GM03348 (cell line): ENCODE data around the gene TUBA3E.
"Not testable (repeated sequence)": the region's sequence is repeated elsewhere in the genome, so short reads cannot be mapped to it uniquely, and the experiment has no call there.

ENCODE experiments used
- DNase-seq: peaks from one replicate; pipeline ENCODE4 v3.0.0; 2012; ENCODE audit warnings: low spot score

TUBA3E gene

DNA sequence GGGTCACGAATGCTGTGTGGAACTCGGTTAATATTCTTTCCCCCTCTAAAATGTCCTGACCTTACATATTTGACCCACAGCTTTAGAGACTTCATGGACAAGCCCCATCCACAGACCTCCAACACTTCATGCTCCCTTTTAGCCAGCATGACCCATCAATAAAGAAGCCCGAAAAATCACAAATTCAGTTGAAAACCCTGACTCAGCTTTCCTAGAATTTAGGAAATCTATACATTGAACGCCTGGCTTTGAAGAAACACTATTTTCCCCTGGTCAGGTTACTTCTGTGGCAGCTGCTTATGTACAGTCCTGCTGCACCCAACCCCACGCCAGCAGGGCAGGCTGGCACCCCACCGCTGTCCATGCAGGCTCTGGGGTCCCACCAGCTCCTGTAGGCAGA lies 6.9 kb downstream of the TUBA3E start:
- DNase-seq, result not testable (repeated sequence)

DNA sequence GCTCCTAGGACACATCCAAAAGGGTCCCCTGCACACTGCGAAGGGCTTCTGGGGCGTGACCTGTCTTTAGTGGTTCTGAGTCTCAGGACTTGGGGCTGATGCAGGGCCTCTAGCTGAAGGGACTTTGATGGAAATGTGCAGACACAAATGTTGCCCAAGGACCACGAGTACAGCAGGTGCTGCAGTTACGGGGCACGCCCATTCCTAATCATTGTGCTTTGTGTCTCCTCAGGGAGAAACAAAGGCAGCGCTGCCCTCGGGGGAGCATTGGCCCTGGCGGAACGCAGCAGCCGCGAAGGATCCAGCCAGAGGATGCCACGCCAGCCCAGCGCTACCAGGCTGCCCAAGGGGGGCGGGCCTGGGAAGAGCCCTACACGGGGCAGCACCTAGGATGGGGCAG lies 8.0 kb downstream of the TUBA3E start:
- no peak for DNase-seq

DNA sequence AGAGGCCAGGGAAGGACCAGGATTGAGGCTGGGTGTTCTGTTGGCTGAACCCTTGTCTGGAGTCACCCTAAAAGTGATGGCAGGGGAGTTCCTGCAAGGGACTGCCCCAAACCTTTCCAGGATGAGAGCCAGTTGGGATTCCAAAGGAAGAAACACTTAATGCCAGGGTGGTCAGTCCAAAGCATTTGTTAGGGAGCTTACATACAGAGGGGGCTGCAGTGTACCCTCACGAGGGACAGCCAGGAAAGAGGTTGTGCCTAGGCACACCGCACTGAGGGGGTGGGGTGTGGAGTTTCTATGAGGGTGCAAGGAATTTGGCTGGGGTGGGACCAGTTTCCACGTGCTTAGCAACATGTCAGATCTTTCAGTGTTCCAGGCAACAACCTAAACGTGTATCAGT lies 9.3 kb downstream of the TUBA3E start:
- DNase-seq, result not testable (repeated sequence)

DNA sequence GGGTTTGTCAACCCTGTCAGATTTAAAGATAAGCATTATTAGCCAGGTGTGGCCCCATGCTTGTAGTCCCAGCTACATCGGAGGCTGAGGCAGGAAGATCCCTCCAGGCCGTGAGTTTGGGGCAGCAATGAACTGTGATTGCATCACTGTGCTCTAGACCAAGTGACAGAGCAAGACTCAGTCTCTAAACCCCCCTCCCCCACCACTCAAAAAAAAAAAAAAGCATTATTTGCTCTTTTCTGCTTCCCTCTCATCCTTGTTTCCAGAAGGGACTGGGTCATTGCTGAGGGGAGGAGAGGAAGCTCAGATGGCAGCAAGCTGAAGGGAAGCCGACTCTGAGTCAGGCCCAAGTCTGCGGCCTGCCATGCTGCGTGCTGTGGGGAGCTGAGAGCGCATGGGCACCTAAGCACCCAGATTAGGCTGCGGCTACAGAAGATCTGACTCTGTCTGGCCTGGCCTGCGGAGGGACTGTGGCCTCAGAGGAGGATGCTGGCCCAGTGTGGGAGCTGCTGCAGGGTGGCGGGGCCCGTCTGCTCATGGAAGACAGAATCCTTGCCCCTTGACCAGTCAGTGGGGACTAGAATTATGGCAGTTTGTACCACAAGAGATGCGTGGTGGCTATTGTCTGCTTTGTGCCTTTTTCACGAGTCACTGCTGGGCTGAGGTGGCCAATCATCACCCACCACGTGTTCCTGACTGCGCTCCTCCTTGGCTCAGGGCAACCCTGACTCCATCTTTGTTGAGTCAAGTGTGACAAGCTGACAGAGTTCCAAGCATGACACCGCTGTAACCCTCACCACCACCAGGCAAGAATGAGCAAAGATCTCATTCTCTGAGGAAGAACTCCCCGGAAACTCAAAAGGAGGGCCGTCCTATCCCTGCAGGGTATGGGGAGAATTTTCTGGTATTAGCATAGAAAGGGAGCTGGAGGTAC lies 10.1 kb downstream of the TUBA3E start:
- DNase-seq, result not testable (repeated sequence)

DNA sequence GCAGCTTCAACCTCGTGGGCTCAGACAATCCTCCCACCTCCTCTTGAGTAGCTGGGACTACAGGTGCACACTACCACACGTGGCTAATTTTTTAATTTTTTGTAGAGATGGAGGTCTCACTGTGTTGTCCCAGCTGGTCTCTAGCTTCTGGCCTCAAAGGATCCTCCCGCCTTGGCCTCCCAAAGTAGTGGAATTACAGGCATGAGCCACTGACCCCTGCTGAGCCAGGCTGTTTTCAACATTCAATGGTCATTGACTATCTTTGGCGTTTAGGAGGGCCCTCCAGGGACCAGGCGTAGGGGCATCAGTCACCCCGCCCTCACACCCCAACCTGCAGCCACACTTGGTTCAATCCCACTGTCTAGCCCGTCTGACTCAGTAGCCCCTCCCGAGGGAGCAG lies 11.0 kb downstream of the TUBA3E start:
- no peak for DNase-seq

DNA sequence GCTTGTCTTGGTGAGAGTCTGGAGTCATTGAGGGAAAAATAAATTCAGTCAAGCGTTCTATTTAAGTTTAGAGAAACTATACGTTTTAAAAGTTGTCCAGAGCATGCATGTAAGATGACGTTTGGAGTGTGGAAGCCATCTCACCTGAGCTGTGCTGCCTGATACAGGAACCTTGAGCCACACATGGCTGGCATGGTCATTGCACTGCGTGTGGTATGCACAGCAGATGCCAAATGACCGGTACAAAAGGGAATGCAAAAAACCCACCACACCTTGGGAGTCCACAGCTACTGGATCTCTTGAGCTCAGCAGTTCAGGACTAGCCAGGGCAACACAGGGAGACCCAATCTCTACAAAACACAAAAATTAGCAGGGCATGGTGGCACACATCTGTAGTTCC lies 11.8 kb downstream of the TUBA3E start:
- DNase-seq, result no peak

DNA sequence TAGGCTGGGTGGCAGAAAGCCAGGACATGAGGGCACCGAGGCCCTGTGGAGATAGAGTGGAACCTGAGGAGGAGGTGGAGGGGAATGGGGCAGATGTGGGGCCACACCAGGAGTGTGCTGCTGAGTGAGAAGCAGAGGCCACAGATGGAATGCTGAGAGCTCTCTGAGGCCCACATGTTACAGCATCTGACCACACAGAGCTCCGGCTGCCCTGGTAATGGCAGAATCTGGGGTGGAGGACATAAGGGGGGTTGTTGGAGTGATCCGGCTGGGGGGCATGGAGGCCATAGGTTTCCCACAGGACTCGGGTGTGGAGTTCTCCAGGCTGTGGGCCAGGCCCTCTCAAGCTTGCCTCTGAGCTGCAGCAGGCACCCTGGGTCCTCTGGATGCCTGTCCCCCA lies 12.3 kb downstream of the TUBA3E start:
- no peak for DNase-seq

- no peak for DNase-seq
Measured at GRCh38 chr2:130185436-130185835, 12.8 kb downstream of the TUBA3E start.

- peak; percentile 44 for DNase-seq
Measured at GRCh38 chr2:130183512-130184373, 14.5 kb downstream of the TUBA3E start.

DNA sequence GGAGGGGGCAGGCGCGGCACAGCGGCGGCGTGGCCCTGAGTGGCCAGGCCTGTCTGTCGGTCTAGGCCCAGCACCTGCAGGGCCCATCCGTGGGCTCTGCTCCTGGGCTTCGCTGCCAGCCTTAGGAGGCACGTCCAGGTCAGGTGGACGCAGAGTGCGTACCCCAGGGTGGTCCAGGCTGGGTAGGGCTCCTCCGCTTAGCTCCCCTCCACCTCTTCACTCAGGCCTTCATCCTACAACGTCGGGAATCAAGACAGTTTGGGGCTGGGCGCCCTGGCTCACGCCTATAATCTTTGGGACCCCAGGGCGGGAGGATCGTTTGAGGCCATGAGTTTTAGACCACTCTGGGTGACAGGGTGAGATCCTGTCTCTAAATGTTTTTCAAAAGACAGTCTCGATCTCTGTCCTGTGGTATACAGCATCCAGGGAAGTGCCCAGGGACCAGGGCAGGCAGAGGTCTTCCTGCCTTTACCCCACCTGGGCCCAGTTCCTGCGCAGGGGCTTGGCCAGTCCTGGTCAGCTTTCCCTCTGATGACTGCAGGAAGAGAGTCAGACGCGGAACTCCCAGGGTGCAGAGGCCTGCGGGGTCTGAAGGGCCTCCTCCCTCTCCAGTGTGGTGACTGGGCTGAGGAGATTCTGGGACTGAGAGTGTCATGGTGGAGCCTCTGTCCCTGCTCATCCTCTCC lies 15.3 kb downstream of the TUBA3E start:
- peak; percentile 18 for DNase-seq

DNA sequence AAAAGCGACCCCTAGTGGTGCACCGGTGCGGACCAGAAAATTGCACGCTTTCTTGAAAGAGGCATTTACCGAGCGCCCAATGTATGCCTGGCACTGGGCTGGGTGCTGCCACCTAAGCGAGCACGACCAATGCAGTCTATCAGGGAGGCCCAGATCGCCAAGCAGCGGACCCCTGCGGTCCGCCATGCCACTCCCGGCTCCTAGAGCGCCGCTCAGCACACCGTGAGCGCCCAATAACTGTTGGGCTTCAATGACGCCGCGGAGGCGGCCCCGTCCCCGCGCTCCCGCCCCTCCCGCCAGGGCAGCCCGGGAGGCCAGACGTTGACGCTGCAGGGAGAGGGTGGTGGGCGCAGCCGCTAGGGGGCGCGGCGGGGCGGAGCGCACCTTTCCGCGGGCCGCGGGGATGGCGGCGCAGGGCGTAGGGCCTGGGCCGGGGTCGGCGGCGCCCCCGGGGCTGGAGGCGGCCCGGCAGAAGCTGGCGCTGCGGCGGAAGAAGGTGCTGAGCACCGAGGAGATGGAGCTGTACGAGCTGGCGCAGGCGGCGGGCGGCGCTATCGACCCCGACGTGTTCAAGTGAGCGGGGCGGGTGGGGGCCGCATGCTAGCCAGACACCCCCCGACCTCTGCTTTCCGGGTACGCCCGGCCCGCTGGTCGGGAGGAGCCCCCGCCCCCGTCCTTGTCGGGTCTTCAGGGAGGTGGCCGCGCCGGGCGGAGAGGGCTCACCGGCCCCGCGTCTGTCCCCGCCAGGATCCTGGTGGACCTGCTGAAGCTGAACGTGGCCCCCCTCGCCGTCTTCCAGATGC lies 16.2 kb downstream of the TUBA3E start, which contains the start of gene MZT2B:
Gene MZT2B (plus strand): TSS at position 383 of the 803 bp plus-strand sequence. CDS start 21 bp downstream, at position 404.
- DNase-seq, result peak; percentile 96

- peak; percentile 96 for DNase-seq
Measured at GRCh38 chr2:130181325-130181879, 16.8 kb downstream of the TUBA3E start, which contains the start of gene SMPD4. SMPD4 (minus strand) TSS chr2:130181602; CDS start chr2:130176592, 5,010 bp downstream.

GRCh38 chr2:130180404-130181324 lies 17.6 kb downstream of the TUBA3E start:
- not testable (repeated sequence) for DNase-seq

DNA sequence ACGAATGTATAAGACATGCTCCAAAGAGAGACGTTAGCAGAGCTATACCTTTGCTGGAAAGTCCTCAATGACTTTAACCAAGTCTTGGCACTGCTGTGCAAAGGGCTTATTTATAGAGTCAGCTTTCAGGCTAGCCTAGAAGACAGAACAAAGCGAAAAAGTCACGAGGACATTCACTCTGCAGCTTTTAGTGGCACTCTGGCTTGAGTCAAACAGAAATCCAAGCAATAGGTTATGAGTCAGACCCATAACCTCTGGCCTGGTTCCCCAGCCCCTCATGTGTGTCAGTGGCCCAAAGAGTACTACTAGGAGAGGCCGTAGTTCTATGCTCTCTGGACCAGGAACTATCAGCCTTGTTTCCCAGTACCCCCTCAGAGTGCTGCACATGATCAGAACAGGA lies 23.4 kb downstream of the TUBA3E start:
- not testable (repeated sequence) for DNase-seq

- DNase-seq, result no peak
Measured at GRCh38 chr2:130169896-130170295, 28.3 kb downstream of the TUBA3E start.

- DNase-seq, result not testable (repeated sequence)
Measured at GRCh38 chr2:130169163-130169562, 29.1 kb downstream of the TUBA3E start.

DNA sequence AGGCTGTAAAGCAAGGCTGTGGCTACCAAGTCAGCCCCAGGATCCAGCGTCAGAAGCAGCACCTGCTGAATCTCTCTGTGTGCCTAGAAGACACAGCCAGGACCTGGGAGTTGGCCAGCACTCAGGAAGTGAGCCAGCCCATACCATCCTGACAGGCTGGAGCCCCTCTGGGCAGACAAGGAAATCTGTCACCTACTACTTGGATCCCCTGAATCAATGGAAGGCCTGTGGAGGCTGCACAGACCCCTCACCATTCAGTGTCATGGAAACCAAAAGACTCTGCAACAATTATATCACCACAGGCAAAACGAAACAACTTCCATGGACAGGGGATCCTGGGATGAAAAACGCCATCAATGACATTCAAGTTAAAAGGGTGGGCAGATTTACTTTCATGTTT lies 31.6 kb downstream of the TUBA3E start:
- DNase-seq, result not testable (repeated sequence)

GRCh38 chr2:130165293-130166016 lies 32.8 kb downstream of the TUBA3E start:
- DNase-seq, result no peak

GRCh38 chr2:130162968-130163367 lies 35.3 kb downstream of the TUBA3E start:
- no peak for DNase-seq
